KG1 (cell line): ENCODE results near the gene FOXK1.
"Not testable (repeated sequence)": the region's sequence is repeated elsewhere in the genome, so short reads cannot be mapped to it uniquely, and the experiment has no call there.

Source experiments
- DNase-seq: peaks from one replicate; lab custom pipeline; 2025; lab: John Stamatoyannopoulos, UW

FOXK1 gene

GRCh38 chr7:4800926-4801838 lies 119.1 kb downstream of the FOXK1 start:
- DNase-seq, result no peak

- no peak for DNase-seq
These were observed 119.7 kb downstream of the FOXK1 start for GRCh38 chr7:4801839-4802231.

GRCh38 chr7:4802577-4802976 lies 120.5 kb downstream of the FOXK1 start:
- not testable (repeated sequence) for DNase-seq

GRCh38 chr7:4803397-4804241 lies 121.5 kb downstream of the FOXK1 start:
- no peak for DNase-seq

GRCh38 chr7:4805110-4805983 lies 123.3 kb downstream of the FOXK1 start:
- DNase-seq, result no peak

GRCh38 chr7:4805984-4806300 lies 123.8 kb downstream of the FOXK1 start:
- DNase-seq, result no peak

- no peak for DNase-seq
These were observed 125.0 kb downstream of the FOXK1 start for GRCh38 chr7:4806983-4807597.

GRCh38 chr7:4807598-4808016 lies 125.5 kb downstream of the FOXK1 start:
- DNase-seq, result no peak

GRCh38 chr7:4808026-4808425 lies 125.9 kb downstream of the FOXK1 start:
- no peak for DNase-seq

- DNase-seq, result no peak
These were observed 126.5 kb downstream of the FOXK1 start for GRCh38 chr7:4808565-4808964.

- no peak for DNase-seq
These were observed 127.0 kb downstream of the FOXK1 start for GRCh38 chr7:4809091-4809591.

GRCh38 chr7:4809666-4810065 lies 127.6 kb downstream of the FOXK1 start:
- DNase-seq, result no peak

- no peak for DNase-seq
These were observed 132.3 kb downstream of the FOXK1 start for GRCh38 chr7:4814433-4814832.

GRCh38 chr7:4815121-4815520 lies 133.0 kb downstream of the FOXK1 start:
- DNase-seq, result no peak

GRCh38 chr7:4815609-4816418 lies 133.7 kb downstream of the FOXK1 start:
- DNase-seq, result no peak

GRCh38 chr7:4816419-4817080 lies 134.5 kb downstream of the FOXK1 start:
- no peak for DNase-seq

GRCh38 chr7:4817178-4817901 lies 135.2 kb downstream of the FOXK1 start:
- no peak for DNase-seq

GRCh38 chr7:4818000-4818794 lies 136.1 kb downstream of the FOXK1 start:
- DNase-seq, result no peak
